Glutamatergic neuron (in vitro differentiated cells): ENCODE data around the gene RPS6KA2. TPM values are rescaled to one million over a fixed set of nuclear protein-coding genes. Genes with fewer than 3 reads are reported as not detected.

Source experiments
- DNase-seq: peaks from one replicate; pipeline ENCODE4 v3.0.0; 2022
- H3K27ac Mint-ChIP-seq: one replicate; pipeline ENCODE4 v1.8.0; 2020; ENCODE audit warnings: mild to moderate bottlenecking, mixed read lengths, inconsistent platforms; ENCODE audit not compliant: unreplicated experiment
- H3K27me3 Mint-ChIP-seq: one replicate; pipeline ENCODE4 v1.8.0; 2020; ENCODE audit warnings: mild to moderate bottlenecking, moderate library complexity, mixed read lengths, inconsistent platforms; ENCODE audit not compliant: unreplicated experiment
- H3K36me3 Mint-ChIP-seq: one replicate; pipeline ENCODE4 v1.8.0; 2020; ENCODE audit warnings: mild to moderate bottlenecking, mixed read lengths, inconsistent platforms; ENCODE audit not compliant: unreplicated experiment
- H3K4me1 Mint-ChIP-seq: one replicate; pipeline ENCODE4 v1.8.0; 2020; ENCODE audit warnings: mild to moderate bottlenecking, low read depth, mixed read lengths, inconsistent platforms; ENCODE audit not compliant: unreplicated experiment
- H3K4me3 Mint-ChIP-seq: one replicate; pipeline ENCODE4 v1.8.0; 2020; ENCODE audit warnings: mild to moderate bottlenecking, mixed read lengths, inconsistent platforms; ENCODE audit not compliant: unreplicated experiment
- H3K9me3 Mint-ChIP-seq: one replicate; pipeline ENCODE4 v1.8.0; 2020; ENCODE audit warnings: mild to moderate bottlenecking, moderate library complexity, mixed read lengths, inconsistent platforms; ENCODE audit not compliant: unreplicated experiment
- CTCF ChIP-seq: fragments of 200-600 bp; sonication (generic); IDR thresholded peaks from one replicate; pipeline ENCODE4 v1.5.0; 2021; ENCODE audit not compliant: partially characterized antibody, unreplicated experiment
- total RNA-seq: library from RNA; stranded (reverse); fragmentation: NEBNext Ultra II Directional; extraction: Animal tissue kit (Norgen Biotek cat#: 25700); gene quantifications from one replicate; pipeline ENCODE4 v1.2.1, GENCODE V29; 2021; ENCODE audit not compliant: unreplicated experiment

The RPS6KA2 gene
- total RNA-seq, 1 donor from 2014 or later = 109 TPM

GRCh38 chr6:166629628-166630027 is 2.6 kb upstream of the RPS6KA2 start:
- Mint-ChIP-seq H3K4me1 (peaks cover 15% of the 10 kb centered on the region), H3K9me3 (peaks cover 20% of the 10 kb centered on the region), H3K4me3 (peak overlapping the region; percentile 91), H3K27ac (peak overlapping the region; percentile 72), H3K36me3 (peaks cover 5% of the 10 kb centered on the region), H3K27me3 (peaks cover 12% of the 10 kb centered on the region)
- TF ChIP-seq CTCF = no peak
- no peak for DNase-seq

- Mint-ChIP-seq H3K9me3 (peaks cover 20% of the 10 kb centered on the region), H3K27ac (peak overlapping the region; percentile 99), H3K4me1 (peaks cover 15% of the 10 kb centered on the region), H3K36me3 (no peaks in the 10 kb centered on the region), H3K4me3 (peak overlapping the region; percentile 91), H3K27me3 (peaks cover 12% of the 10 kb centered on the region)
- no peak for TF ChIP-seq CTCF
- DNase-seq = peak; percentile 90
Measured at GRCh38 chr6:166627875-166628801, 1.1 kb upstream of the RPS6KA2 start.

DNA sequence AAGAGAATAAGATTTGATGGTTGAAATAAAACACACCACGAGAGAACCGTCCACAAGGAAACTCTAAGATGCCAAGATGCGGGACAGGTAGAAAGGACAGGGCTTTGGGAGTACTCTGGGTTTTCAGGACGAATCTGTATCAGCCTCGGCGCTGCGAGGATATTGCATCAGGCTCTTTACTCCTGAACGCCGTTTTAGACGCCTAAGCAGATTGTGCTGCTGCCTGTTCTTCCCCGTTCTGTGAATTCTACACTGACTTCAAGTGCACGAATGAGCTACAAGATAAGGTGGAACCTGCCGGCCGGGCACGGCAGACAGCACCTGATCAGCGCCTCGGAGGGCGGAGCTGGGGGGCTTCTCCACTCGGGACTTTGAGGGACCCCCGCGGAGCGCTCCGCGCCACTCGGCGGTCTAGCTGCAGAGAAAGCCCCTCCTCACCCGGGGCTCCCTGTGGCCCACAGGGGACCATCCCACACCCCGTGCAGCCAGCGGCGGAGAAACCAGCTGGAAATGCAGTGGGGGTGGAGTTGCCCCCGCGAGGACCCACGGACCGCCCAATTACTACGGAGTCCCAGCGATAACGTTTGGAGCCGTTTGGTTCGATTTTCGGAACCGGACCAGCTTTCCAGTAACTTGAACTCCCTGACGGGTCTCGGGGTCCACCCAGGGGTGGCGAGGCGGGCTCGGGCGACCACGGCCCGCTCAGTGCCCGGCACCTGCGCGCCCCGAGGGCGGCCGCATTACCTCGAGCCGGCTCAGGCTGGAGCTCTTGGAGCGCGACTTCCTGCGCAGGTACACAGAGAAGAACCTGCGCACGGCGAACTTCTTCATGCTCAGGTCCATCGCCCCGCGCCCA is 646 bp downstream of the RPS6KA2 start:
- H3K9me3 Mint-ChIP-seq = peaks cover 20% of the 10 kb centered on the region
- H3K27ac Mint-ChIP-seq = peak overlapping the region; percentile 89
- no peak for TF ChIP-seq CTCF
- H3K4me1 Mint-ChIP-seq = peaks cover 20% of the 10 kb centered on the region
- H3K36me3 Mint-ChIP-seq = no peaks in the 10 kb centered on the region
- H3K4me3 Mint-ChIP-seq = peak overlapping the region; percentile 90
- H3K27me3 Mint-ChIP-seq = peaks cover 10% of the 10 kb centered on the region
- DNase-seq = peak; percentile 63

GRCh38 chr6:166625356-166625755 is 1.7 kb downstream of the RPS6KA2 start:
- peaks cover 20% of the 10 kb centered on the region for H3K9me3 Mint-ChIP-seq
- H3K27me3 Mint-ChIP-seq = peaks cover 10% of the 10 kb centered on the region
- H3K27ac Mint-ChIP-seq = no peak overlapping the region
- no peak for DNase-seq
- peaks cover 20% of the 10 kb centered on the region for H3K4me1 Mint-ChIP-seq
- no peaks in the 10 kb centered on the region for H3K36me3 Mint-ChIP-seq
- peak overlapping the region; percentile 90 for H3K4me3 Mint-ChIP-seq
- no peak for TF ChIP-seq CTCF
